ENCODE results near the gene PPP1R3E.
"Not testable (repeated sequence)": the region's sequence is repeated elsewhere in the genome, so short reads cannot be mapped to it uniquely, and the experiment has no call there.

PPP1R3E gene

DNA sequence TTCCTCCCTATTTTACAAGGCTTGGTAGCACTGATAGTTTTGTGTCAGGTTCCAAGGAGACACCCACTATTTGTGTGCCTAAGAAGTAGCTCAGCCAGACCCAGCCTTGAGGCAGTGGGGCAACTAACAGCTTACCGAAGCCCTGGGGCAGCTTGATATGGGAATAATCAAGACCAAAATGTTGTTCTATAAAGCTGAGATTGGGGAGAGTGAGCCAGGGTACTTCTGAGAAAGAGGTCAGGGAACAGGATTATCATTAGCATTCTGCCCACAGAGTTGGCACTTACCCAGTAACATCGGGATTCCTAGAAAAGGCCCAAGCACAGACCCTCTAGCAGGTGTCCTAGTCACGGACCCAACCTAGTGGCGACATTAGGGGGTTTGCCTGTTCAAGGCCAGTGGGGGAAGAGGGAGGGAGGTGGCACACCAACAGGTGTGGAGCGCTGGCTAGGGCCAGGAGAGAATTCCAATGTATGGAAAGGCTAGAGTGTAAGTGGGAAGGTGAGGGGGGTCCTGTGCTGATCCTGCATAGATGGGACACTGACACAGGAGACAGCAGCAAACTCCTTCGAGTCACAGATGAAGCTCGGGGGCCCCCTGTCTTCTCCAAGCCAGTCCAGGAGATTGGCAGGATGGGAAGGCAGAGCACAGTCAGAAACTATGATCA, 4.9 kb downstream of the PPP1R3E start:
- no peak for DNase-seq (ENCODE audit: low read depth)

DNA sequence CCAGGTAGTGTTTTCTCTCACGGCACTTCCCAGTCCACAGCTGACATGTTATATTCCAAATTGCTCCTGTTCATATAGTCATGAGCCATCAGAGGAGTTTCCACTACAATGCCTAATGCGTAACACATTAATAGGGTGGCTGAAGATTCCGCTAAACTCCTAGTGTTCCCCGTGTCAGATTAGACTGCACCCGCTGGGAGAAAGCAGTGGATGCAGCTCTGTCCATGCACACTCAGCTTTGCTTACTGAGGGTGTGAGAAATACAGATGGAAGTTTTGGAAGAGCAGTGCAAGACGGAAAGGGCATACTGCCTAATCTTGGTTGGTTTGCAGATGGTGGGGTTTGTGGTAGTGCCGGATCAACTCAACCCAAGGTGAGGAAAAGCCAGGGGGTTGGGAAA, 5.6 kb downstream of the PPP1R3E start:
- no peak for DNase-seq (ENCODE audit: low read depth)

DNA sequence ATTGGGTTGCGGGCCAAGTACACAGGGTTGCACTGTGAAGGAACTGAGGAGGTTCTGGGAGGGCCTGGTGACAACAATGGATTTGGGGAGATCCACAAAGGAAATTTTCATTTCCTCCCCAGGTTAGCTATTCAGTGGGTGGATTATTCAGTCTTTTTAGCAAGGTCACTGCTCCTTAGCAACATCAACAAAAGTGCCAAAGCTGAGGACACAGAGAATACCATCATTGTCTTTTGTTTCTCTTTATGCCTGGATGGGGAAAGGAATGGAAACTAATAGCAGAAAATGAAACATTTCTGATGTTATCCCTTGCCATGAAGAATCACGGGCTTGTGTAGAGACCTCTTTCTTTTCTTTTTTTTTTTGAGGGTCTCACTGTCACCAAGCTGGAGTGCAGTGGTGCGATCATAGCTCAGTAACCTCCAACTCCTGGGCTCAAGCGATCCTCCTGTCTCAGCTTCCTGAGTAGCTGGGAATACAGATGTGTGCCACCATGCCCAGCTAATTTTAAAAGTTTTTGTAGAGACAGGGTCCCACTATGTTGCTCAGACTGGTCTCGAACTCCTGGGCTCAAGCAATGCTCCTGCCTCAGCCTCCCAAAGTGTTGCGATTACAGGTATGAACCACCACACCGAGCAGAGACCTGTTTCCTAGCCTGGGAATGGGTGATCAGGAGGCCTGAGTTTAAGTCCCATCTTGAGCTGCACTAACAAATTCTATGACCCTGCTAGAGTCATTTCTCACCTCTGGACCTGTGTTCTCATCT, 6.5 kb downstream of the PPP1R3E start:
- no peak for DNase-seq (ENCODE audit: low read depth)

DNA sequence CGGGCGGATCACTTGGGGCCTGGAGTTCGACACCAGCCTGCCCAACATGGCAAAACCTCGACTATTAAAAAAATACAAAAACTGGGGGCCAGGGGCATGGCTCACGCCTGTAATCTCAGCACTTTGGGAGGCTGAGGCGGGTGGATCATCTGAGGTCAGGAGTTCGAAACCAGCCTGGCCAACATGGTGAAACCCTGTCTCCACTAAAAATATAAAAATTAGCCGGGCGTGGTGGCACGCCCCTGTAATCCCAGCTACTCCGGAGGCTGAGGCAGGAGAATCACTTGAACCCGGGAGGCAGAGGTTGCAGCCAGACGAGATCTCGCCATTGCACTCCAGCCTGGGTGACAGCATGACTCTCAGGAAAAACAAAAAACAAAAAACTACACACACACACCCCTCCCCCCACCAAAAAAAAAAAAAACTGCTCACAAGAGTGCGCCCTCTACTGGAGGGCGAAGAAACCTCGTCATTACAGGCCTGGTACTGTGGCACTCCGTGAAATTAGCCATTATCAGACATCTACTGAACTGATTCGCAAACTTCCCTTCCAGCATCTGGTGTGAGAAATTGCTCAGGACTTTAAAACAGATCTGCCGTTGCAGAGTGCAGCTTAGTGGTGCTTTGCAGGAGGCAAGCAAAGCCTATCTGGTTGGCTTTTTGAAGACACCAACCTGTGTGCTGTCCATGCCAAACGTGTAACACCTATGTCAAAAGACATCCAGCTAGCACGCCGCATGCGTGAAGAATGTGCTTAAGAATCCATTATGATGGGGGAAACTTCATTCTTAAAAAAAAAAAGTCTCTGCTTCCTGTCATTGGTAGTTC, 7.7 kb downstream of the PPP1R3E start:
- DNase-seq (ENCODE audit: low read depth): peak; percentile 40

DNA sequence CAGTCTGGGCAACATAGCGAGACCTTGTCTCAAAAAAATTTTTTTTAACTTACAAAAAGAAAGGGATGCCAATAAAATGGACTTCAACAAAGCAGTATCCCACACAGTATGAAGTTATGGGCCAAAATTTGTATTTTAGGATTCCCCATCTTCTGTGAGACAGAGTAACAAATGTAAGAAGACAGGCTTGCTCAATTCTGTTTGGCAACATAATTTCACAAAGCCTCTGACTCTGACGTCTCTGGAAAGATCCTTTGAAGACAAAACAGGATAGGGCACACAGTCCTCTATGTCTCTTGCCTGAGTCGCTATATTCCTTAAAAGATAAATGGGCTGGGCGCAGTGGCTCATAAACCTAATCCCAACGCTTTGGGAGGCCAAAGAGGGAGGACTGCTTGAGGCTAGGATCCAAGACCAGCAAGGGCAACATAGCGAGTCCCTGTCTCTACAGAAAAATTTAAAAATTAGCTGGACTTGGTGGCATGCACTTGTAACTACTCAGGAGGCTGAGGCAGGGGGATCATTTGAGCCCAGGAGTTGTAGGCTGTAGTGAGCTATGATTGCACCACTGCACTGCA, 15.7 kb downstream of the PPP1R3E start:
- DNase-seq (ENCODE audit: low read depth): no peak

DNA sequence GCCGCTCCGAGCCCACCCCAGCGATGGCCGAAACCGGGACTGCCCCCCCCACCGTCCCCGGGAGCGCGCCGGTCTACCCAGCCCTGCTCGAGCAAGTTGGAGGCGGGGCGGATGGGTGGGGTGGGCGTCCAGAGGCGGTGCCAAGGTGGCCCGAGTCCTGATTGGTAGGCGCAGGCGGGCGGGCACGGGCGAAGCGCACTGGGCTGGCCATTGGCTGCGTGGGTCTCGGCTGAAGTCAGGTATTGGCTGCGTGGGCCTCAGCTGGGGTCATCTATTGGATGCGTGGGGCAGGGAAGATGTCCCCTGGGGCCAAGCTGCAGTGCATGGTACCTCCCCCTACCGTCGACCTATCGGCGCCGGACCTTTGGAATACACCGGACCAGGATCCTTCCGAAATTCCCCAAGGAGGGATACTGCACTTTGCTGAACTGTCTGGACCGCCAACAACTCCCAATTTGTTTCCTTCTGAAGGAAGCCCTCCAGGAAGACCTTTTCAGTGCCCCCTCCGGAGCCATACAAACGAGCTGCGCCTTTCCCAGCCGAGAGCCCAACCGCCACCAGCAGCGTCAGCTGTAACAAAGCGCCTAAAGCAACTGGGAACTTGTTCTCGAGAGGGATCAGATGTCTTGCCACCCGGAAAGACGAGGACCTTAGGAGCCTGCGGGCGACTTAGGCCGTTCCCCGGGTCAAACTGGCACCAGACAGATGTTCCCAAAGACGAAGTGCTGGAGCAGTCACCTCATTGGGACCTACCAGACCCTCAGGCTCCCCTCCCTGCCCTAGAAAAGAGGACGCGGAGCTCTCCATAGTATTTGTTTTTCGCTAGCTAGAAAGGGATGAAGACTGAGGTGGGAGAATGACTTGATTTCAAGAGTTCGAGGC, 16.4 kb downstream of the PPP1R3E start, which contains the start of gene HOMEZ:
HOMEZ (minus strand) TSS at position 113 of the 882 bp plus-strand sequence. CDS start 180 bp downstream, outside the sequence.
- DNase-seq (ENCODE audit: low read depth): peak; percentile 98

GRCh38 chr14:23285530-23286019, 17.1 kb downstream of the PPP1R3E start:
- DNase-seq (ENCODE audit: low read depth): no peak

DNA sequence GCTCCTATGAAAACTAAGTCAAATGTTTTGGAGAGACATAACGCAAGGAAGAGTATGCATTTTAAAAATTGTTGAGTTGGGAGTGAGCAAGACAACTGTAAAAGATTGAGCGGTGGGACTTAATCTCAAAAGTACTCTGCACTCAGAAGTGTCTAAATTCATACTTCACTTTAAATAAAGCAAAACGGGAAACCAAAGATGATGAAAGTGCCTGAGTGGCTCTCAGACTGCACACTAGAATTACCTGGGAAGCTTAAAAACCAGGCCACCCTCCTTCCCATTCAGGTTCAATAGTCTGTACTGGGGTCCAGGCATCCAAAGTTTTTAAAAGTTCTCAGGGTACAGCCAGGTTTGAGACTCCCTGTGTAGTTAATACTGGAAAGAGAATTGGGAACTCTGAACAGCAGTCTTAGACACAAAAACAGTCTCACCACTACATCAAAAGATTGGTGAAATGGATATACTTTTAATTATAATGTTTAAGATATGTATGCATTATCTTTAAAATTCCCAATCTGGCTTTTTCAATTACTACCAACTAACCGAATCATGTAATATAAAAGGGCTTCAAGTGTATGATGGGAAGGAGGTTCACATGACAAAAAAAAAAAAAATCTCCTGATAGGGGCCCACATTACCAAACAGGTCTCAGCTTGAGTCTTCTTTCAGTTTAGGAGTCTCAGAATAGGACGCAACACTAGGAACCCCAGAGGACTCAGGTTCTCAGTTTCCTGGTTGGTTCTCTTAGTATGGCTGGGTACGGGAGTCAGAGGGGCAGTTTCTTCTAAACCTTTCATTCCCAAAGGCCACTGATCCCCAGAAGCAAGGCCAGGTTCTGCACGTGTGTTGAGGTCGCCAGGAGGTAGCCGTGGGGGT, 17.8 kb downstream of the PPP1R3E start:
- DNase-seq (ENCODE audit: low read depth): no peak

GRCh38 chr14:23281247-23281646, 21.4 kb downstream of the PPP1R3E start:
- DNase-seq (ENCODE audit: low read depth): no peak

GRCh38 chr14:23277928-23278327, 24.7 kb downstream of the PPP1R3E start:
- DNase-seq (ENCODE audit: low read depth): not testable (repeated sequence)

DNA sequence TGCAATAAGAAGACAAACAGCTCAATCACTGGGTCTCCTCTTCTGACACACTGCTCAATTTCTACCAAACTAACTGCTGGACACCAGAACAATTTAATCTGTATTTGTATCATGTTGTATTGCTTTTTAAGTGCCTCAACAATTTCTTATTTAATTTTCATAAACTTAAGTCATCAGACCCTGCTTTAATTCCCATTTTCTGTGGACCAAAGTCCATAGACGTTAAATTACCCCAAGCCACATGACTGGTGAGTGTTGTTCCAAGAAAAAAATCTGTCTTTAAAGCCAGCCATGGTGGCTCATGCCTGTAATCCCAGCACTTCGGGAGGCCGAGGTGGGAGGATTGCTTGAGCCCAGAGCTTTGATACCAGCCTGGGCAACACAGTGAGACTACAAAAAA, 25.5 kb downstream of the PPP1R3E start:
- no peak for DNase-seq (ENCODE audit: low read depth)

- DNase-seq (ENCODE audit: low read depth): no peak
Measured at GRCh38 chr14:23275412-23275811, 27.2 kb downstream of the PPP1R3E start.

- DNase-seq (ENCODE audit: low read depth): no peak
Measured at GRCh38 chr14:23269193-23269592, 33.5 kb downstream of the PPP1R3E start.

DNA sequence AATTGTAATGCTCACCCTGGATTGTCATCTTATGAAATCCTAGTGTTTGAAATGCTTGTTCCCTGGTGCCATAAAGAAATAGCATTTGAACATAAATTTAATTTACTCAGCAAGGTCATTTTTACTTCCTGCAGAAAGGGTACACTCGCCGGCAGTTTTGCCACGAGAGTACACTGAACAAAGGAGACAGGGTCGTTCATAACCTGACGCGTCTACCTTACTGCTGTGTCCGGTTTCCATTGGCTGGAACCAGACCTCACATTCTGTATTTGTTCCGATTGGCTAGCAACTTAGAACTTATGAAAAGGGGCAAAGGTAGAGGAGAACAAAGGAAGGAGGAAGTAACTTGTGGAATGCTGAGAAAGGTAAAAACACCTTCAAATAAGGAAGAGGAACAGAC, 41.8 kb downstream of the PPP1R3E start:
- not testable (repeated sequence) for DNase-seq (ENCODE audit: low read depth)

DNA sequence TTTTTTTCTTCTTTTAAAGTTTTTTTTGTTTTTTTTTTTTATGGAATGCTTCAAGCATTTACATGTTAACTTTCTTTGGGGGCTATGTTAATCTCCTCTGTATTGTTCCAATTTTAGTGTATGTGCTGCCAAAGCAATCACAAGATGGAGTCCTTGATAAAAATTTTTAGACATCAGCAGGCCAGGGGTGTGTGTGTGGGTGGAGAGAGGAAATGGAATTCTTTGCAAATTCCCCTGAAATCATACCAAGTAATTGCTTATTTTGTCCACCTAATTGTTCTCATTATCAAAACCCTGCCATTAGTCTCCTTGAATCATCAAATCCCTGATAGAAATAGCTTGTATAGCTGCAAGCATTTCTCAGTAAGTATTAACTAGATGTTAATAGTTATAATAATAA, 43.2 kb downstream of the PPP1R3E start:
- no peak for DNase-seq (ENCODE audit: low read depth)

GRCh38 chr14:23258256-23258655, 44.4 kb downstream of the PPP1R3E start:
- no peak for DNase-seq (ENCODE audit: low read depth)

DNA sequence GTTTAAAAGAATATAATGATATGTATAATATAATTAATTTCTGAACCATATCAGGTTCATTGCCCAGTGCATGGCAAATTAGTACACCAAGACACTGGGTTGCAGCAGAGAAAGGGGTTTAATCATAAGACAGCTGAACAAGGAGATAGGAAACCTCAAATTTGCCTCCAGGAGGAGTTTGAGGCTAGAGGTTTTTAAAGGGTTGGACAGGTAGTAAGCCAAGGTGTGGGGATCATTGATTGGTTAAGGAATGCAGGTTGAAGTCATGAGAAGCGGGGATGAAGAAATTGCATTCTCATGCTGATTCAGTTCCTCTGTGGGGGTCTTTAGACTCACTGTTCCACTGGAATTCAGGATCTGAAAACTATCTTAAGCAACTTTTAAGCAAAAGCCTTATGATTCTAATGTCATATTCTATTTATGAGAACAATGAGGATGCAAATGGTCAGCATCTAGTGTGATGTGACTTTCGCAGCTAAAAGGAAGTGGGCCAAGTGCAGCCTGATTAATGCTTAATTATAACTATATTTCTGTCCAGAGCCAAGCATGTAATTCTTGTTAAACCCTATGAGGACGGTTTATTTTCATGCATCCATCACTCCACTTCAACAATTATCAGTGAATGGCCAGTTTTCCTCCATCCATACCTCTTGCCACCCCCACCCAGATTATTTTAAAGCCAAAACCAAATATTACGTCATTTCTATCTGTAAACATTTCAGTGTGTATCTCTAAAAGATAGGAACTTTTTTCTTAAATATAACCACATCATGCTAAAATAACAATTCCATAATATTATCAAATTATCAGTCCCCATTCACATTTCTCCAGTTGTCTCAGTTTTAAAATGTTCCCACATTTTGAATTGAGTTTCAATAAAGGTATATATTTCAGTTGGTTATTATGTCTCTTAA, 50.0 kb downstream of the PPP1R3E start:
- no peak for DNase-seq (ENCODE audit: low read depth)

GRCh38 chr14:23252006-23252405, 50.7 kb downstream of the PPP1R3E start:
- DNase-seq (ENCODE audit: low read depth): no peak

GRCh38 chr14:23249824-23250223, 52.8 kb downstream of the PPP1R3E start:
- no peak for DNase-seq (ENCODE audit: low read depth)
